ENCODE measurements around the gene OR4C46. TPM values are rescaled to one million over a fixed set of nuclear protein-coding genes. Genes with fewer than 3 reads are reported as not detected.
"Not testable (repeated sequence)": the region's sequence is repeated elsewhere in the genome, so short reads cannot be mapped to it uniquely, and the experiment has no call there.

OR4C46 gene
- not detected for polyA plus RNA-seq (2013, experiment 1 of 2; ENCODE audit: insufficient read length)
- polyA plus RNA-seq (2013, experiment 2 of 2; ENCODE audit: insufficient read length) = not detected

- no peak for DNase-seq
These were observed at the start of gene OR4C46 for GRCh38 chr11:54603898-54604297. Gene OR4C46, minus strand, starts transcription at chr11:54603998. Its CDS starts 0 bp downstream, at chr11:54603998.

DNA sequence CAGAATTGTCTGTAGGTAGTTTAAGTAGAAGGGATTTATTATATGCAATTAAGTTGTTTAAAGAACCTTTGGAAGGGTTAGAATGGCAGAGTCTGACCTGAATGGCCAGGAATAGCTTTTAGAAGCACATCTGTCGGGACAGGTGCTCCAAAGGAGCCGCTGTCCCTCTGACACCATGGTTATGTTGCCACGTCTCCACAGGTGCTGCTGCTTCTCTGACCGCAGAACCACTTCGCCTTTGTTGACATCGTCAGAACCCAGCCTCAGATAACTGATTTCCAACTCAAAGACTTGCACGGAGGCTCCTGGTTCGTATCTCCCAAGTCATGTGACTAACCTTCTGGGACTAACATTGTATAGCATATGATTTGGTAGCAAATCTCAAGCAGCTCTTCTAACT is 41.8 kb upstream of the OR4C46 start:
- not testable (repeated sequence) for DNase-seq

GRCh38 chr11:54561439-54561838 is 42.4 kb downstream of the OR4C46 start:
- not testable (repeated sequence) for DNase-seq

DNA sequence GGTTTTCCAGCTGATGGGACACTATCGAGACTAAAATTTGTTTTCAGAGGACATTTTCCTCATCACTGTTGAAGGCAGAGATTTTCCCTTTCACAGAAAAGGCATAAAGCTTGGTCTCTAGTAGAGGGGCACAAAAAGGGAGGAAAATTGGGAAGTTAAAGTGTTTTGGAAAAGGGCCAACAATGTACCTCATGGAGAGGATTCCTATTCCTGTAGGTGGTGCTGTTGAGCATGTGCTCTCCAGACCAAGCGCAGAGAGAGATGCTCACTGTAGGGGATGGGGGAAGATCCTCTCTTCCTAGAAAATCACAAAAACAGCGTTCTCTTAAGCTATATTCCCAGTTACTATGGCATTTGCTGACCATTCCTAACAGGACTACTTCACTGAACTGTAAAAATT is 44.9 kb downstream of the OR4C46 start:
- no peak for DNase-seq

DNA sequence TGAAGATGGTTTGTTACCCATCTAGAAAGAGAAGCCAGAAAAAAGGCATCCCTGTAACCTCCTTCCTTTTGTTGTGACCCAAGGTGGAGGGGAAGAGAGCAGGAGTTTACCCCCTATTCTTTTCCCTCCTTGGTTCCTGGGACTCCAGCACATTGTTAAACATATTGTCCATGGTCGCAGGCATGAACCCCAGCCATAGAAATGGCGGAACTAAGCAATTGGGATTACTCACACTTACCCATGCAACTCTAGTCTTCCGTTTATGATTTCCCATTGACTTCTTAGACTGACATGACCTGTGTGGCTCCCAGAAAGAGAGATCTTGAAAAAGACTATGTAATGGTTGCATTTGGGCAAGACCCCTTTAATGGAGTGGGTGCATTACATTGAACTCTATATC is 45.4 kb downstream of the OR4C46 start:
- no peak for DNase-seq
